GM12875 (cell line): ENCODE data around the gene DAB1.

Source experiments
- H3K4me3 ChIP-seq: one replicate; pipeline ENCODE4 v1.5.1; 2011; ENCODE audit warnings: low read depth, low read length, control low read depth
- TF ChIP-seq, protein P1 (sequence below): IDR thresholded peaks from 2 replicates; pipeline ENCODE4 v1.5.1; 2011; ENCODE audit warnings: low read depth, mild to moderate bottlenecking, control low read depth, inconsistent platforms, low read length, moderate library complexity, borderline replicate concordance; ENCODE audit not compliant: insufficient read depth

Gene DAB1

DNA sequence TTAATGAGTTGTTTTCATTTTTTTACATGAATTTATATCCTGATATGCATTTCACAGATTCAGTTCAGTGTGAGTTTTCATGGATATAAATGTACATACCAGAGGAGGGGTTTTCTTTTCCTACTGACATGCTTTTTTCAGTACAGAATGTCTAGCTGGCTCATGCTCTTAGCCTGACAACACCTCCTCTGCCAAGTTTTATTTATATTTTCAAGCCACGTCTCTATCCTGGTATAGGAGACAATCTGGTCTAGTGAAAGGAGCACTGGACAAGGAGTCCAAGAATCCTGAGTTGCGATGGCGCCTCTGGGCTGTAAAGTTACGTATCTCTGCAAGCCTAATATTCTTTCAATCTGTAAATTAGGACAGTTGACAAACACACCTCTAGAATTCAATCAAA, 4.9 kb downstream of the DAB1 start:
- TF ChIP-seq, protein P1, sequence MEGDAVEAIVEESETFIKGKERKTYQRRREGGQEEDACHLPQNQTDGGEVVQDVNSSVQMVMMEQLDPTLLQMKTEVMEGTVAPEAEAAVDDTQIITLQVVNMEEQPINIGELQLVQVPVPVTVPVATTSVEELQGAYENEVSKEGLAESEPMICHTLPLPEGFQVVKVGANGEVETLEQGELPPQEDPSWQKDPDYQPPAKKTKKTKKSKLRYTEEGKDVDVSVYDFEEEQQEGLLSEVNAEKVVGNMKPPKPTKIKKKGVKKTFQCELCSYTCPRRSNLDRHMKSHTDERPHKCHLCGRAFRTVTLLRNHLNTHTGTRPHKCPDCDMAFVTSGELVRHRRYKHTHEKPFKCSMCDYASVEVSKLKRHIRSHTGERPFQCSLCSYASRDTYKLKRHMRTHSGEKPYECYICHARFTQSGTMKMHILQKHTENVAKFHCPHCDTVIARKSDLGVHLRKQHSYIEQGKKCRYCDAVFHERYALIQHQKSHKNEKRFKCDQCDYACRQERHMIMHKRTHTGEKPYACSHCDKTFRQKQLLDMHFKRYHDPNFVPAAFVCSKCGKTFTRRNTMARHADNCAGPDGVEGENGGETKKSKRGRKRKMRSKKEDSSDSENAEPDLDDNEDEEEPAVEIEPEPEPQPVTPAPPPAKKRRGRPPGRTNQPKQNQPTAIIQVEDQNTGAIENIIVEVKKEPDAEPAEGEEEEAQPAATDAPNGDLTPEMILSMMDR: no peak
- H3K4me3 ChIP-seq: no peak overlapping the region

DNA sequence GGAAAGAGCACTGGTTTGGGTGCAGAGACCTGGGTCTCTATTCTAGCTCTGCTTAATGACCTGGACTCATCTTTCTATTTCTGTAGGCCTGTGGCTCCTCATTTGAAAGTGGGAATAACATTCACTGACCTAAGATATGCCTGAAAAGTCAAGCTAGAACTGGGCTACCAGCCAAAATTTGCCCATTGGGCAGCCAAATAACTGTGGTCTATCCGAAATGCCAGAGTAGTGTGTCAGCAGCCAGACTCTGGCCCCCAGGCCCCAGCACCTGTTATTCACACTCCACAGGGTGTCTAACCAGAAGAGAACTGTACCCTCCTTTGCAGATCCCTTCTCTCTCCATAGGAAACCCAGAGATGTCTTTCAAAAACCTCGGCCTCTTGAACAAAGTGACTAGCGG, 12.6 kb downstream of the DAB1 start:
- TF ChIP-seq, protein P1: no peak

DNA sequence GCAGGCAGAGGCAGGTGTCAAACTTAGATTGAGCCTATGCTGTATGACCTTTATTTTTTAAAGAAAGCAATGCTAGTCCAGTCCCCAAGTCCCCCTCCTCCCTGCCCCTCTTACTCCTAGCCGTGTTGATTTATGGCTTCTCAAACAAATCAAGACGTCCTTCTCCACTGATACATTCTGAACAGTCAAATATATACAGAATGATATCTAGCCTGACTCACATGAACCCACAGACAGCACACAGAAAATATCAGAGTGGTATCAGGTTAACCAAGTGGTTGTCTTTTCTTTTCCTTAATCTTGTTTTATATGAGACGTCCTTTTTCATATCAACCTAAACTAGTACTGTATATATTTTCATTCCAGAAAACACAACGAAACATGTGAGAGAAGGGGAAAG, 13.4 kb downstream of the DAB1 start:
- TF ChIP-seq, protein P1: no peak
- H3K4me3 ChIP-seq: no peak overlapping the region

More for the DNA sequence above, 12.6 kb downstream of the DAB1 start:
- H3K4me3 ChIP-seq: no peak overlapping the region

DNA sequence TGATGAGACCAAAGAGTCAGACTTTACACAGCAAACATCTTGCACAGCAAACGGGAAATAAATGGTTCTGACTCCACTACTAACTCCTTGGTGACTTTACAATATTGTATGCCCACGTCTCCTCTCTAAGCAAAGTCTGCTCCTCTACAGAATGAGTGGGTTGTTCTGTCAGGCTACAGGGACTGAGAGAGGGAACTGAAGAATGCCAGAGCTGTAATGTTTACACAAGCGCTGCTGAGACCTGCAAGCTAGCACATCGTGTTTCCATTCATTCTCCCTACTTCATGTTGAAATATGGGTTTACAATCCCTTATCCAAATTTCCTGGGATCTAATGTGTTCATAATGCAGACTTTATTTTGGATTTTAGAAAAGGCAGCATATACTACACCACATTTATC, 15.9 kb downstream of the DAB1 start:
- no peak overlapping the region for H3K4me3 ChIP-seq
- TF ChIP-seq, protein P1: no peak

DNA sequence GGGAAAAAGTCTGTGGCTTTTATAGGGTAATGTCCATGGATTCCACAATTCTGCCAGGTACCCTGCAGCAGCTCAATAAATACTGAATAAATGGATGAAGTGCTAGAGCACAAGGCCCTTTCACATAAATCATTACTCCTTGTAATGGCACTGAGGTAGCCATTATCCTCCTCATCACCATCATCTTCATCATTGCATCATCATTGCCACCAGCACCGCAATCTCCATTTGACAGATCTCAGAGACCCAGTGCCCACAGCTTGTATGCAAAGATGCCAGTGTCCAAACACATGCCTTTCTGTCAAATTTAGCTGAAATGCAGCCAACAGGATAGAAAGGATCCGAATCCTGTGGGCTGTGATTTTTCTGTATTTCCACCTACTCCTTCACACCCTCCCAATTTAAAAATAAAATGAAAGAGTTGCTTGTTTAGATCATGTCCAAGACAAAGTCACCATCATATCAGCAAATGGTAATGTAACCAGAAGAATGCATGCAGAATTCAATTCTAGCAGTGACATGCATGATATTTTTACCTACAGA, 17.4 kb downstream of the DAB1 start:
- no peak overlapping the region for H3K4me3 ChIP-seq
- TF ChIP-seq, protein P1: no peak

DNA sequence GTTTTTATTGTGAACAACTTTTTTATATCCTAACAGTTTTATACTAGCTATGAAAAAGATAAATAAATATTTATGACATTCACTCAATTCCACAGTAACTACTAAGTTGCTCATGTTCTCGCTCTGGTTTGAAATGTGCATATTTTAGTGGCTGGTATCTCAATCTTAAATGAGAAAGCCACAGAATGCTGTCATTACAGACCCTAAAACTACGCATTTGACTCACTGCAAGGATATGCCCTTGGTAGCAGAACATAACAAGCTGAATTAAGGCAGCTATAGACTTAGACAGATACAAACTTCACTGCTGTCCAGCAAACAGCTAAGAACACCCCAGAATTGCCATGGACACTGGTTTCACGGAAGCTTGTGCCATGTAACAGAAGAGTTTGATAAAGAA, 19.0 kb downstream of the DAB1 start:
- H3K4me3 ChIP-seq: no peak overlapping the region
- TF ChIP-seq, protein P1: no peak

DNA sequence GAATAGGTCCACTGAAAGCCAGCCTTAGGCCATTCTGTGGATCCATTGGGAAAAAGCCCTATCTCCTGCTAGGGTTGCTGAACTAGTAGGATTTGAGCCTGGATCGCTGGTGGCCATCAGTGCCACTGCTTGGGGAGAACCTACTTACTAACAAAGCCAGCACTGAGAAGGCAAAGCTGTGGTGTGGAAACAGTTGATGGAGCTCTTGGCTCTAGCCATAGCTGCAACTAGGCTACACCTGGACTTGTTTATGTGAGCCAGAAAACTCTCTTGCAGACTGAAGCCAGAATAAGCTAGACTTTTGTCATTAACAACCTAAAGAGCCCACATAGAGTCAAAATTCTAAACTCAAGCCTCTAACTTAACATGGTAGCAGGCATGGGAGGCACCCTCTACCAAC, 20.7 kb downstream of the DAB1 start:
- TF ChIP-seq, protein P1: no peak
- no peak overlapping the region for H3K4me3 ChIP-seq
